Spleen (tissue), 7 donors: ENCODE data around the gene TRIM66.

Experiments
- POLR2A ChIP-seq, 3 donors: fragments of 450-650 bp; IDR thresholded peaks; one replicate each; pipeline ENCODE4 v1.5.1; 2017; ENCODE audit warnings: antibody characterized with exemption in 3 of 3, mild to moderate bottlenecking in 1 of 3
- POLR2AphosphoS5 ChIP-seq, 3 donors: sonication (generic); formaldehyde crosslinking; IDR thresholded peaks; one replicate each; pipeline ENCODE4 v1.5.1; 2017; ENCODE audit warnings: antibody characterized with exemption in 3 of 3
- TF ChIP-seq, protein P1 (sequence below), 11 experiments: fragments of 200-600 bp in 7 of 11; fragments of 450-650 bp in 4 of 11; sonication (generic) in 4 of 11; IDR thresholded peaks in 8 of 11; conservative IDR thresholded peaks in 3 of 11; 1 replicate in 7 of 11; 2 replicates in 4 of 11; pipeline versions ENCODE4 v1.4.0 to v1.8.0; 2016 to 2021; ENCODE audit warnings: antibody characterized with exemption in 11 of 11, inconsistent platforms in 4 of 11, mild to moderate bottlenecking in 1 of 11
- donor health status: DM: no; HTN: no; CAD: no; lungs with moderate emphysema.
- donor health status: DM: no; HTN: no; CAD: no.
- donor health status: DM: no; HTN: no; CAD: no.

DNA sequence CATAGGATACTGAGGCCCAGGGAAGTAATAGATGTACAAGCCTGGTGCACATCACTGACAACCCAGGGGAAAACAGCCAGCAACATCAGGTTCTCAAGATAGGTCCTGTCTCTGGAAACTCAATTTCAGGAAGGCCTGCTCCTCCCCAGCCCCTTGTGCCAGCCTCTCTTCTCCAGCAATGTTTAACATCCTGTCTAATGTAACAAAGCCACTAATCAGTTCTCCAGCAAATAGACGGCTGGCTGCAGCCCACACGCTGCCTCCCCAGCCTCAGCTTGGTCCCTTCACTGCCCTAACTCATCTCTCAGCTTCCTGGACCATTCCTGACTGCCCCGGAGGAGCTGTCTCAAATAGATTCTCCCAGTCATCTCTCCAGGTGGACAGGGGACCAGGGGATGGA, 37.9 kb upstream of the TRIM66 start:
- TF ChIP-seq, protein P1, sequence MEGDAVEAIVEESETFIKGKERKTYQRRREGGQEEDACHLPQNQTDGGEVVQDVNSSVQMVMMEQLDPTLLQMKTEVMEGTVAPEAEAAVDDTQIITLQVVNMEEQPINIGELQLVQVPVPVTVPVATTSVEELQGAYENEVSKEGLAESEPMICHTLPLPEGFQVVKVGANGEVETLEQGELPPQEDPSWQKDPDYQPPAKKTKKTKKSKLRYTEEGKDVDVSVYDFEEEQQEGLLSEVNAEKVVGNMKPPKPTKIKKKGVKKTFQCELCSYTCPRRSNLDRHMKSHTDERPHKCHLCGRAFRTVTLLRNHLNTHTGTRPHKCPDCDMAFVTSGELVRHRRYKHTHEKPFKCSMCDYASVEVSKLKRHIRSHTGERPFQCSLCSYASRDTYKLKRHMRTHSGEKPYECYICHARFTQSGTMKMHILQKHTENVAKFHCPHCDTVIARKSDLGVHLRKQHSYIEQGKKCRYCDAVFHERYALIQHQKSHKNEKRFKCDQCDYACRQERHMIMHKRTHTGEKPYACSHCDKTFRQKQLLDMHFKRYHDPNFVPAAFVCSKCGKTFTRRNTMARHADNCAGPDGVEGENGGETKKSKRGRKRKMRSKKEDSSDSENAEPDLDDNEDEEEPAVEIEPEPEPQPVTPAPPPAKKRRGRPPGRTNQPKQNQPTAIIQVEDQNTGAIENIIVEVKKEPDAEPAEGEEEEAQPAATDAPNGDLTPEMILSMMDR (IDR thresholded peaks at IDR 0.05 in 8 of 11, conservative IDR thresholded peaks at IDR 0.05 in 3 of 11) = no peak
- TF ChIP-seq POLR2A (IDR thresholded peaks at IDR 0.05) (no peak), POLR2AphosphoS5 (IDR thresholded peaks at IDR 0.05) (no peak)
